ENCODE measurements around the gene TCEAL7.

Gene TCEAL7

DNA sequence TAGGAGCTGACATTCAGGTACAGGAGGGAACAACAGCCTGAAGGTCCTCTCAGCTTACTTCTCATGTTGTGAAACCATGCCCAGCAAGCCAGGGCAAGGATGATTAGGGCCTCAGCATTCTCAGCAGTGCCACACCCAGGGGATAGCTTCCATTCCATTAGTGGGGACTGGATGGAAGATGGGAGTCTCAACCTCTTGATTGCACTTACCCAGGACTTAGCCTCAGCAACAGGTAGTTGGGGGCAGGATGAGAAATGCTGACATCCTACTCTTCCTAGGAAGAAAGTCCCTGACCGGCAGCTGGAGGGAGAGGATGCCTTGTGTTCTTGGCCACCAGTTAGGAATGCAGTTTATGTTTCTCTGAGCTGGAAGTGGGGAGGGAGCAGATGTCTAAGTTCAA lies 37.5 kb downstream of the TCEAL7 start:
- DNase-seq (ENCODE audit: low read depth): no peak

DNA sequence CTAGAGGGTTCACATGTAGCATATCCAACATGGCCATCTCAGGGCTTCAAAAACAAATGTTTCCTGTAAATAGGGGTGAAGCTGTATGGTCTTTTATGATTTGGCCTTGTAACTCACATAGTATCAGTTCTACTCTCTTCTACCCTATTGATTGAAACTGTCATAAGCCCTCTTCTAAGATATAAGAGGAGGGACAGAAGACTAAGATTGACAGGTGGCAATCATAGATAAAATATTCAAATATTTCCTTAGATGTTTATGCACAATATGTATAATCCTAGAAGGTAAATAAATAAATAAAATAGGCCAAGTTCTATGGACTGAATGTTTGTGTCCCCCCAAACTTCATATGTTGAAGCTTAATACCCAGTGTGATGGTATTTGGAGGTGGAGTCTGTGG lies 39.4 kb downstream of the TCEAL7 start:
- no peak for DNase-seq (ENCODE audit: low read depth)

- DNase-seq (ENCODE audit: low read depth): no peak
Observed at GRCh38 chrX:103372886-103373285, 42.8 kb downstream of the TCEAL7 start.

DNA sequence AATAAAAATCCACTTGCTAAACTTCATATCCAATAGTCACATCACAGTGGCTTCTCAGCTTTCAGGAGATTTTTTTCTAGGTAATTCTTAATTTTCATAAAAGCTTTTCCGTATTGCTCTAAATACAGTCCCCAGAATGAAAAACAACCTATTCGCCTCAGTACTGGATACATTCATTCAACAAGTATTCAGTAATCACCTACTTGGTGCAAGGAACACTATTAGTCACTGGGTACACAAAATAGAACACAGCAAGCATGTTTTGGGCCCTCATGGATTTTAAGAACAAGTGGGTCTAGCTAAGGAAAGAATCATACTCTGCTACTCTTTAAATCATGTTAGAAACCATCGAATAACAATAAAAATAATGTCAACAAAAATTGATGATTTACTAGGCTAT lies 43.5 kb downstream of the TCEAL7 start:
- no peak for DNase-seq (ENCODE audit: low read depth)

GRCh38 chrX:103376118-103376978 lies 46.3 kb downstream of the TCEAL7 start, which contains the start of gene BEX3:
BEX3 (plus strand) TSS chrX:103376538; CDS start chrX:103377522, 984 bp downstream.
- peak; percentile 3 for DNase-seq (ENCODE audit: low read depth)

DNA sequence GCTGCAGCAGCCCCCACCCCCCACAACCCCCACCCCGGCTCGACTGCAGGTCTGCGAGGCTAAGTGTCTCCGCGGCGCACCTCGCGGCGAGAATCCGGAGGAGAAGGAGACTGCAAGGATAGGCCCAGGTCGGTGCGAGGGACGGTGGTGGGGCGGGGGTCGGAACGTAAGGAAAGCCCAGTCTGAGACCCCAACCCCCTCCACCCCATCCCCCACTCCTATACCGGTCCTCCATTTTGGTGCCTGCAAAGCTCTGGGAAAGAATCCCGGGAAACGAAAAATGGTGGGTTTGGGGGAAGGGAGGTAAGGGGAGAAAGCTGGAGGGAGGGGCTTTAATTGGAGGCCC lies 46.9 kb downstream of the TCEAL7 start:
- DNase-seq (ENCODE audit: low read depth): no peak

DNA sequence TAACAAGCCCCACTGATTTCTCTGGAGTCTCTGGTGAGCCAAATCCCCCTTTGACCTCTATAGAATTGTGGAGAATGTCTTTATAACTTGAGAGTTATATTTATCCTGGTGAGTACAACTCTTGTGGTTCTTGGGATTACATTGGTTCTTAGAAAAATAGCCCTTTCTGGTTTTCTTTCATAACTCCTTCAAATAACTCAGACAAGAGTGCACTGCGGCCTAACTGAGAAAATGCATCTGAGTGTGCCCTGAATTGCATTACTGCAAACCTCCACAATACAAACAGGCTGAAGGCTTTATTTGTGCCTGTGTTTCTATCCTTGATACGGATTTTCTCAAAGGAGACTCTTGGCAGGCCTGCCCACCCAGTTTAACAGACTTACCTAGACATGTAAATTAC lies 49.0 kb downstream of the TCEAL7 start:
- DNase-seq (ENCODE audit: low read depth): no peak

All from activated T-cell treated with anti-CD3 and anti-CD28 coated beads for 1 hour (primary cell).